ENCODE measurements around the gene SLC13A5. TPM values are rescaled to one million over a fixed set of nuclear protein-coding genes. Genes with fewer than 3 reads are reported as not detected.
"Not testable (repeated sequence)": the region's sequence is repeated elsewhere in the genome, so short reads cannot be mapped to it uniquely, and the experiment has no call there.

SLC13A5 gene
- total RNA-seq, 1 donor from 2014 or later = not detected

GRCh38 chr17:6657633-6658287 lies 55.4 kb downstream of the SLC13A5 start:
- H3K4me2 ChIP-seq = no peak overlapping the region
- peak overlapping the region; percentile 44 for H3K4me3 ChIP-seq
- Mint-ChIP-seq H3K9me3 (peaks cover 2% of the 10 kb centered on the region), H3K4me1 (peaks cover 26% of the 10 kb centered on the region), H3K36me3 (peaks cover 1% of the 10 kb centered on the region), H3K27ac (no peak overlapping the region), H3K27me3 (ENCODE audit: insufficient read depth, low read depth) (peaks cover 56% of the 10 kb centered on the region), H3K4me3 (peak overlapping the region; percentile 75)
- H3K9ac ChIP-seq = no peak overlapping the region
- H3K27ac ChIP-seq = no peak overlapping the region
- no peak for DNase-seq (ENCODE audit: low spot score)
- TF ChIP-seq EZH2 (IDR thresholded peaks at IDR 0.05) = no peak
- TF ChIP-seq CTCF (IDR thresholded peaks at IDR 0.05) = no peak
- TF ChIP-seq EZH2phosphoT487 (IDR thresholded peaks at IDR 0.05) = no peak
- H3K27me3 ChIP-seq = peaks cover 80% of the 10 kb centered on the region
- peaks cover 8% of the 10 kb centered on the region for H4K20me1 ChIP-seq (ENCODE audit: low read depth)
- H3K9me3 ChIP-seq (ENCODE audit: low read depth) = no peaks in the 10 kb centered on the region
- peaks cover 5% of the 10 kb centered on the region for H3K79me2 ChIP-seq (ENCODE audit: low read depth)
- peaks cover 27% of the 10 kb centered on the region for H3K4me1 ChIP-seq
- H2AFZ ChIP-seq (replicated peaks) = no peak overlapping the region
- H3F3A ChIP-seq (ENCODE audit: low read depth) = peaks cover 20% of the 10 kb centered on the region
- no peaks in the 10 kb centered on the region for H3K36me3 ChIP-seq

- peak; percentile 33 for DNase-seq (ENCODE audit: low spot score)
- Histone ChIP-seq H3K27me3 (peaks cover 84% of the 10 kb centered on the region), H3K4me1 (peaks cover 33% of the 10 kb centered on the region), H3F3A (ENCODE audit: low read depth) (peaks cover 20% of the 10 kb centered on the region), H3K79me2 (ENCODE audit: low read depth) (peaks cover 10% of the 10 kb centered on the region), H3K4me2 (peak overlapping the region; percentile 81), H3K4me3 (peak overlapping the region; percentile 44)
- H3K27me3 Mint-ChIP-seq (ENCODE audit: insufficient read depth, low read depth) = peaks cover 57% of the 10 kb centered on the region
- H4K20me1 ChIP-seq (ENCODE audit: low read depth); H3K36me3 Mint-ChIP-seq; H3K27ac Mint-ChIP-seq; H3K9ac ChIP-seq; H3K9me3 ChIP-seq (ENCODE audit: low read depth); H3K27ac ChIP-seq; H3K36me3 ChIP-seq; H2AFZ ChIP-seq (replicated peaks); H3K9me3 Mint-ChIP-seq: not testable (repeated sequence)
- H3K4me1 Mint-ChIP-seq = peaks cover 33% of the 10 kb centered on the region
- TF ChIP-seq EZH2 (IDR thresholded peaks at IDR 0.05) = peak; percentile 31
- H3K4me3 Mint-ChIP-seq = peak overlapping the region; percentile 75
These were observed 56.2 kb downstream of the SLC13A5 start for GRCh38 chr17:6656797-6657632.

GRCh38 chr17:6655732-6656361 lies 57.3 kb downstream of the SLC13A5 start:
- H3K27me3 ChIP-seq = peaks cover 77% of the 10 kb centered on the region
- not testable (repeated sequence) for H3K9ac ChIP-seq; H3K27ac ChIP-seq; H3K36me3 Mint-ChIP-seq; H2AFZ ChIP-seq (replicated peaks); DNase-seq (ENCODE audit: low spot score); H3K27ac Mint-ChIP-seq; H4K20me1 ChIP-seq (ENCODE audit: low read depth); H3K36me3 ChIP-seq; H3K9me3 ChIP-seq (ENCODE audit: low read depth); H3K9me3 Mint-ChIP-seq
- peaks cover 33% of the 10 kb centered on the region for H3K4me1 ChIP-seq
- peaks cover 50% of the 10 kb centered on the region for H3K27me3 Mint-ChIP-seq (ENCODE audit: insufficient read depth, low read depth)
- peak overlapping the region; percentile 90 for H3K4me2 ChIP-seq
- H3K4me1 Mint-ChIP-seq = peaks cover 36% of the 10 kb centered on the region
- H3K4me3 Mint-ChIP-seq = peak overlapping the region; percentile 85
- peaks cover 14% of the 10 kb centered on the region for H3K79me2 ChIP-seq (ENCODE audit: low read depth)
- H3F3A ChIP-seq (ENCODE audit: low read depth) = peaks cover 26% of the 10 kb centered on the region
- peak; percentile 70 for TF ChIP-seq EZH2 (IDR thresholded peaks at IDR 0.05)
- peak overlapping the region; percentile 81 for H3K4me3 ChIP-seq
